ENCODE measurements around the gene TNIK.

Gene TNIK

GRCh38 chr3:171212648-171213047 lies 247.6 kb downstream of the TNIK start:
- no peaks in the 10 kb centered on the region for H3K9me3 Mint-ChIP-seq
- peaks cover 27% of the 10 kb centered on the region for H3K4me1 Mint-ChIP-seq
- DNase-seq = no peak
- H3K36me3 Mint-ChIP-seq (ENCODE audit: low read depth) = peaks cover 6% of the 10 kb centered on the region
- H3K4me3 Mint-ChIP-seq = no peak overlapping the region
- no peak for TF ChIP-seq CTCF (IDR thresholded peaks at IDR 0.05)
- no peaks in the 10 kb centered on the region for H3K27me3 Mint-ChIP-seq (ENCODE audit: low read depth, poor library complexity)
- H3K27ac Mint-ChIP-seq = peak overlapping the region; percentile 65

- DNase-seq = no peak
- Mint-ChIP-seq H3K9me3 (no peaks in the 10 kb centered on the region), H3K27ac (no peak overlapping the region), H3K4me3 (no peak overlapping the region), H3K4me1 (peaks cover 5% of the 10 kb centered on the region), H3K36me3 (ENCODE audit: low read depth) (peaks cover 5% of the 10 kb centered on the region), H3K27me3 (ENCODE audit: low read depth, poor library complexity) (no peaks in the 10 kb centered on the region)
- no peak for TF ChIP-seq CTCF (IDR thresholded peaks at IDR 0.05)
Measured at GRCh38 chr3:171206283-171206682, 253.9 kb downstream of the TNIK start.

GRCh38 chr3:171204942-171205341 lies 255.3 kb downstream of the TNIK start:
- Mint-ChIP-seq H3K36me3 (ENCODE audit: low read depth) (no peaks in the 10 kb centered on the region), H3K27ac (no peak overlapping the region), H3K27me3 (ENCODE audit: low read depth, poor library complexity) (no peaks in the 10 kb centered on the region), H3K4me3 (no peak overlapping the region), H3K9me3 (no peaks in the 10 kb centered on the region), H3K4me1 (peaks cover 8% of the 10 kb centered on the region)
- no peak for DNase-seq
- TF ChIP-seq CTCF (IDR thresholded peaks at IDR 0.05) = no peak

GRCh38 chr3:171201825-171202224 lies 258.4 kb downstream of the TNIK start:
- Mint-ChIP-seq H3K4me3 (no peak overlapping the region), H3K4me1 (peaks cover 11% of the 10 kb centered on the region), H3K27me3 (ENCODE audit: low read depth, poor library complexity) (no peaks in the 10 kb centered on the region), H3K36me3 (ENCODE audit: low read depth) (peaks cover 4% of the 10 kb centered on the region), H3K9me3 (no peaks in the 10 kb centered on the region), H3K27ac (no peak overlapping the region)
- DNase-seq = no peak
- TF ChIP-seq CTCF (IDR thresholded peaks at IDR 0.05) = no peak

GRCh38 chr3:171200750-171201088 lies 259.5 kb downstream of the TNIK start:
- Mint-ChIP-seq H3K36me3 (ENCODE audit: low read depth) (peaks cover 9% of the 10 kb centered on the region), H3K4me3 (no peak overlapping the region), H3K27ac (no peak overlapping the region), H3K4me1 (peaks cover 11% of the 10 kb centered on the region), H3K27me3 (ENCODE audit: low read depth, poor library complexity) (no peaks in the 10 kb centered on the region), H3K9me3 (no peaks in the 10 kb centered on the region)
- TF ChIP-seq CTCF (IDR thresholded peaks at IDR 0.05) = no peak
- no peak for DNase-seq

- no peak for DNase-seq
- Mint-ChIP-seq H3K4me3 (no peak overlapping the region), H3K9me3 (no peaks in the 10 kb centered on the region), H3K36me3 (ENCODE audit: low read depth) (peaks cover 9% of the 10 kb centered on the region), H3K4me1 (peaks cover 11% of the 10 kb centered on the region), H3K27me3 (ENCODE audit: low read depth, poor library complexity) (no peaks in the 10 kb centered on the region), H3K27ac (peak overlapping the region; percentile 61)
- no peak for TF ChIP-seq CTCF (IDR thresholded peaks at IDR 0.05)
Measured at GRCh38 chr3:171200052-171200749, 260.0 kb downstream of the TNIK start.
